GM10847 (cell line): ENCODE data around the gene SMIM45.
A peak's percentile ranks its signal among the peaks of the same experiment; 100 is the strongest.

Source experiments
- POLR2A ChIP-seq: IDR thresholded peaks from 2 replicates; pipeline ENCODE4 v1.6.1; 2011; ENCODE audit not compliant: insufficient read length; ENCODE audit errors: extremely low read depth

The SMIM45 gene

GRCh38 chr22:41939981-41940831 lies 11.7 kb upstream of the SMIM45 start:
- TF ChIP-seq POLR2A = peak; percentile 60

GRCh38 chr22:41940832-41941765 lies 10.9 kb upstream of the SMIM45 start:
- no peak for TF ChIP-seq POLR2A

DNA sequence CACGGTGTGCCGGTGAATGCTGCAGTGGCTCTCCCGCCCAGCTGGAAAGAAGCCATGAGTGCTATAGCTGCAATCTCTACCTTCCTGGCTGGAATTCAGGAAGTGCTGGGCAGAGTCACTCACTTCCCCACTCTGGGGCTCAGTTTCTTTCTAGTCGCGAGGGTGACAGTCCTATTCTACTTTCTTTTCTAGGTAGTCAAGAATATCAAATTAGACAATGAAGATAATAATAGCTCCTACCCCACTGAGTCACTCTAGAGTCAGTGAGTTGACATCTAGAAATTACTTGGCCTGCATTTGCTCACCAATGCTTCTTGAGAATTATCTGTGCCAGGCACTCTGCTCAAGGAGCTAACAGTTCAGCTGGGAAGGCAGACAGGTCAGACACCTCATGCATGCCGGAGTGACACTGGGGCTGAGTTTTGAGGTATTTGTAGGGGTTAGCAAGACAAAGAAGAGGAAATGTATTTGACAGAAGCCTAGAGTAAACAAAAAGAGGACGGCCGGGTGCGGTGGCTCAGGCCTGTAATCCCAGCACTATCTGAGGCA lies 8.2 kb upstream of the SMIM45 start:
- TF ChIP-seq POLR2A = no peak

DNA sequence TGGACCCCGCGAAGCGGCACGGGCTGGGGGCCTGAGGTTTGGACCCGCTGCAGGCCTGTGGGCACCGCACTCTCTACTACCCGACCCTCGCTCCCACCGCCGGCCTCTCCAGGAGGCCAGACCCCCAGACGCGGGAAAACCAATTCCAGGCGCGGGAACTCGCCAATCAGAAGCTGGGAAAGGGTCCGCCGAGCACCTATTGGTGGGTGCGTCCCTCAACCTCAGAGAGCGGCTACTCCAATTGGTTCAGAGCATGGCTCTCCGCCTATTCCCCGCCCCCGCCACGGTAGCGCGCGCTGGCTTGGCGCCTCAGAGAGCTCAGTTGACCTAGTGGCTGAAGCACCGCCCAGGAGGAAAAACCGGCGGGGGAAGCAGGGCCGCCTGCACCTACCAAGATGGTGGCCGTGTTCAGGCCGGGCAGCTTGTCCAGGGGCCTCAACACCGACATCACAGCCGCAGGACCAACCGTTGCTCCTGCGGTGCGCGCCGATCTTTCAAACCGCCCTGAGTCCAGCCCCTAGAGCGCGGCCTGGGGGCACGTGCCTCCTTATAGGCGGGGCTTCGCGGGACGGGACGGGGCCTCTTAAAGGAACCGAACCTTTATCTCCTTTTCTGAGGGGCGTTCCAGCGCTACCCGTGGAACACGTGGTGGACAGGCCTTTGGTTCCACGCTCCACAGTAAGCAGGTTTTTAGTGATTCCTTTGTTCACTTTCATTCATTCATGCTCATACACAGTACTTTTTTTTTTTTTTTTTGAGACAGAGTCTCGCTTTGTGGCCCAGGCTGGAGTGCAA lies 5.1 kb upstream of the SMIM45 start, which contains the start of gene CENPM:
CENPM (minus strand) TSS at position 524 of the 795 bp plus-strand sequence; CDS start at position 448, 76 bp downstream.
- peak; percentile 59 for TF ChIP-seq POLR2A

DNA sequence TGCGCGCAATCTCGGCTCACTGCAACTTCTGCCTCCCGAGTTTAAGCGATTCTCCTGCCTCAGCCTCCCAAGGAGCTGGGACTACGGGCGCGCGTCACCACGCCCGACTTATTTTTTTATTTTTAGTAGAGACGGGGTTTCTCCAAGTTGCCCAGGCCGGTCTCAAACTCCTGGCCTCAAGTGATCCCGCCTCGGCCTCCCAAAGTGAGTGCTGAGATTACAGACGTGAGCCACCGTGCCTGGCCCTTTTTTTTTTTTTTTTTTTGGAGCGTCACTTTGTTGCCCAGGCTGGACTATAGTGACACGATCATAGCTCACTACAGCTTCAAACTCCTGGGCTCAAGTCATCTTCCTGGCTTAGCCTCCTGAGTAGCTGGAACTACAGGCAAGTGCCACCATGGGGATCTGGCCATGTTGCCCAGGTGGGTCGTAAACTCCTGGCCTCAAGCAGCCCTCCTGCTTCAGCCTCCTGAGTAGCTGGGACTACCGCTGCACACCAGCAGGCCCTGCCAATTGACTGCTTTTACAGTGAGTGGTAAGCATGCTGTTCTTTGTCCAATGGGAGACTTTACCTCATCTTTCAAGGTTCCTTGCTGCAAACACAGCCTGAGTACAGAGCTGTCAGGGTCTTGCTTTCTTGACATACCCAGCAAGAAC lies 4.4 kb upstream of the SMIM45 start:
- no peak for TF ChIP-seq POLR2A

DNA sequence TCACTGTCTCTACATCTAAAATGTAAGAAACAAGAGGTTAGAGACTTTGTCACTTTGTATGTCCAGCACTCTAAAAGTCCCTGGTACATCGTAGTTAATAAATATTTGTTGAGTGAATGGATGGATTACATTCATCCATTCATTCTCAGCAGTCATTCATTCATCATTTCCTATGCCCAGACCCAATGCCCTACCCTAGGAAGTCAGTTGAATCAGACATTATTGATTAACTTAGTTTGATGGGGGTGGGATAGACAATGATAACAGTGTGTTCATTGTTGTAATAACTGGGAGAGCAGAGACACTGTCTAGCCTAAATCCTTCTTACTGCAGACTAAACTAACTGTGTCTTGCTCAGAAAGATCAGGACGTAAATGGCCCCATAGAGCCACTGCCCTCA lies 3.8 kb upstream of the SMIM45 start:
- no peak for TF ChIP-seq POLR2A

DNA sequence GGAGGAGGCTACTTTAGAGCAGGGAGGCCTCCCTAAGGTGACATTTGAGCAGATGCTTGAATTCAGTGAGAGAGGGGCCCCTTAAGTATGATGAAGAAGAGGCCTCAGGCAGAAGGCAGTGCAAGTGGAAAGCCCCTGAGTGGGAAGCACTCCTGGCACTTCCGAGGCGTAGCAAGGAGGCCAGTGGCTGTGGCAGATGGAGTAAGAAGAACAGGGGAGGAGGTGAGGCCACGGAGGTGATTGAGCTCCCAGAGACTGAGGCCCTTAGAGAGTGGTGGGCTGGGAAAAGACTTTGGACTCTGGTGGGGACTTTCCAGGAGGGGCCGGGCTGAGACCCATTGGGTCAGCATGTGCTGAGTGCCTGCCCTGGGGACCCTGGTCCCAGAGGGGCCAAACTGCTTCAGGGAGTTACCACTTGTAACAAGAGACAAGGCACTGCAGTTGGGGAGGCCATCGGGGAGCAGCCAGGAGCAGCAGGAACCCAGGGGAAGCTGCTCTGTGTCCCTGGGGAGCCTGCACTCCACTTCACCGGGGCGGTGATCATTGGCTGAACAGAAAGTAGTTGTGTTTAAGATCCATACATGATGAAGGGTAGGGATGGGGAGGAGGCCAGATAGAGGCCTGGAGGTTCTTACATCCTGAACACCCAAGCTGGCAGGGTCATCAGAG lies 2.5 kb upstream of the SMIM45 start:
- TF ChIP-seq POLR2A = peak; percentile 11

- TF ChIP-seq POLR2A = no peak
Measured at GRCh38 chr22:41952713-41953112, 763 bp downstream of the SMIM45 start.

DNA sequence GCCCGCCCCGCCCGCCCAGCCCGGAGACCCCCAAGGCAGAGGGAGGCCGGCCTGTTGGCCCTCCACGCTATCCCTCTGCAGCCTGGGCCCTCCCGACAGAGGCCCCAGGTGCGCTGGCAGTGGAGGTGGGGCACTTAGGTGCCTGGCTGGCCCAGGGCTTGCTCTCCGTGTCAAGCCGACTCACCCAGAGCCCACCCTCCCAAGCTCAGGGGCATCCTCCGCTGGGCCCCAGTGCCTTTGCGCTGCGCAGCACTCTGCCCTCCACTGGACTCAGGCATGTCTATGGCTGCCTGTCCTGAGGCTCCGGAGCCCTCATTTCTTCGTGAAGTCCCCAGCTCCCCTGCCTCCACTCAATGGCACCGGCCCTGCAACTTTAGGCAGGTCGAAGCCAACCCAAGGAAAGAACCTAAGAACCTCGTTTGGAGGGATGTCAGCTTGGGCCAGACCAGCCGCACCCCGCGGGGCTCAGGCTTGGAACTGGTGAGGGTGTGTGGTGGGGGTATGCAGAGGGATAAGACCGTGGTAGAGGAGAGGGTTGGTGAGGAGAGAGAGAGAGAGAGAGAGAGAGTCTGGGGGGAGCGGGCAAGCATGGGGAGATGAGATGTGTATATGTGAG lies 6.1 kb downstream of the SMIM45 start:
- TF ChIP-seq POLR2A = no peak

GRCh38 chr22:41963453-41964111 lies 11.6 kb downstream of the SMIM45 start:
- no peak for TF ChIP-seq POLR2A

- no peak for TF ChIP-seq POLR2A
Measured at GRCh38 chr22:41964112-41964491, 12.2 kb downstream of the SMIM45 start.

GRCh38 chr22:41966225-41966606 lies 14.3 kb downstream of the SMIM45 start:
- no peak for TF ChIP-seq POLR2A
